Adrenal gland (tissue), 12 donors: ENCODE measurements around the gene TRAF1. TPM values are rescaled to one million over a fixed set of nuclear protein-coding genes. Genes with fewer than 3 reads are reported as not detected.

Experiments
- DNase-seq, 7 donors: peaks; one replicate each; pipeline ENCODE4 v3.0.0-alpha.2; 2019 to 2020
- H3K27ac ChIP-seq, 5 donors: fragments of 200-600 bp; sonication (generic) in 4 of 5; 1 replicate in 3 of 5; 2 replicates in 2 of 5; pipeline versions ENCODE4 v1.5.1 to v1.8.0; 2016 to 2020; ENCODE audit warnings: mild to moderate bottlenecking in 1 of 5
- H3K27me3 ChIP-seq: fragments of 200-600 bp; 2 replicates; pipeline ENCODE4 v1.8.0; 2021
- H3K36me3 ChIP-seq, 2 donors: fragments of 200-600 bp; replicated peaks in 1 of 2; 1 replicate in 1 of 2; 2 replicates in 1 of 2; pipeline versions ENCODE4 v1.5.1 to v1.8.0; 2018 to 2022
- H3K4me1 ChIP-seq, 2 donors: fragments of 200-600 bp; replicated peaks in 1 of 2; 1 replicate in 1 of 2; 2 replicates in 1 of 2; pipeline versions ENCODE4 v1.5.1 to v1.8.0; 2018 to 2021
- H3K4me3 ChIP-seq, 4 donors: fragments of 200-600 bp; sonication (generic) in 3 of 4; one replicate each; pipeline ENCODE4 v1.5.1; 2016 to 2018
- H3K9me3 ChIP-seq, 3 donors: fragments of 200-600 bp; sonication (generic) in 1 of 3; replicated peaks in 1 of 3; 1 replicate in 2 of 3; 2 replicates in 1 of 3; pipeline versions ENCODE4 v1.5.1 to v1.8.0; 2016 to 2021
- POLR2A ChIP-seq, 2 donors: fragments of 450-650 bp; IDR thresholded peaks; one replicate each; pipeline ENCODE4 v1.6.1; 2017; ENCODE audit warnings: antibody characterized with exemption in 2 of 2, mild to moderate bottlenecking in 2 of 2, moderate library complexity in 1 of 2
- WGBS, 4 donors: extraction: QIAGEN DNeasy Blood & Tissue Kit in 2 of 4; methylation state at CpG; one replicate each; pipeline versions ENCODE4 v1.1.5 to v1.1.7; 2013 to 2017; 5-methylcytosine and 5-hydroxymethylcytosine counted together
- intact Hi-C, 2 donors: fragments of 100-400 bp; cut with DNase I; formaldehyde crosslinking; loops; one replicate each; pipeline versions ENCODE4 v1.14.1 to v1.15.0; 2022 to 2023
- polyA plus RNA-seq, 3 donors: library from polyadenylated mRNA; stranded (reverse); fragments of 200-250 nt in 2 of 3; fragments of 350-450 nt in 1 of 3; fragmentation: Illumina TruSeq in 1 of 3; extraction: RNeasy Lipid Tissue Mini Kit (QIAGEN cat#74804) in 1 of 3; gene quantifications; one replicate each; pipeline ENCODE4 v1.2.3, GENCODE V29; 2013 to 2014
- total RNA-seq, 9 donors: library from RNA; depleted of rRNA in 4 of 9; stranded (reverse); fragments of >200 nt in 4 of 9; fragments of 120-200 nt in 1 of 9; fragmentation: NEBNext Ultra II Directional in 1 of 9; extraction: Animal tissue kit (Norgen Biotek cat#: 25700) in 1 of 9; gene quantifications; one replicate each; pipeline versions ENCODE4 v1.1.0 to v1.2.4, GENCODE V29; 2013 to 2023
- TF ChIP-seq, protein P1 (sequence below), 6 experiments: fragments of 450-650 bp in 4 of 6; fragments of 200-600 bp in 2 of 6; sonication (generic) in 1 of 6; IDR thresholded peaks; 1 replicate in 5 of 6; 2 replicates in 1 of 6; pipeline versions ENCODE4 v1.5.1 to v1.8.0; 2016 to 2021; ENCODE audit warnings: antibody characterized with exemption in 6 of 6, mild to moderate bottlenecking in 2 of 6, moderate library complexity in 1 of 6
- donor health status: healthy with polysubstance abuse.
- donor health status: Bipolar disorder and iron deficiency.
- donor health status: DM: yes; HTN: yes; CAD: no.
- donor health status: DM: no; HTN: no; CAD: no.
- donor health status: DM: no; HTN: no; CAD: no.
- donor health status: DM: yes; HTN: yes; CAD: no.

The TRAF1 gene
- total and polyA plus RNA-seq, 12 donors: 1.6 to 42.7 (median 7.0) TPM

DNA sequence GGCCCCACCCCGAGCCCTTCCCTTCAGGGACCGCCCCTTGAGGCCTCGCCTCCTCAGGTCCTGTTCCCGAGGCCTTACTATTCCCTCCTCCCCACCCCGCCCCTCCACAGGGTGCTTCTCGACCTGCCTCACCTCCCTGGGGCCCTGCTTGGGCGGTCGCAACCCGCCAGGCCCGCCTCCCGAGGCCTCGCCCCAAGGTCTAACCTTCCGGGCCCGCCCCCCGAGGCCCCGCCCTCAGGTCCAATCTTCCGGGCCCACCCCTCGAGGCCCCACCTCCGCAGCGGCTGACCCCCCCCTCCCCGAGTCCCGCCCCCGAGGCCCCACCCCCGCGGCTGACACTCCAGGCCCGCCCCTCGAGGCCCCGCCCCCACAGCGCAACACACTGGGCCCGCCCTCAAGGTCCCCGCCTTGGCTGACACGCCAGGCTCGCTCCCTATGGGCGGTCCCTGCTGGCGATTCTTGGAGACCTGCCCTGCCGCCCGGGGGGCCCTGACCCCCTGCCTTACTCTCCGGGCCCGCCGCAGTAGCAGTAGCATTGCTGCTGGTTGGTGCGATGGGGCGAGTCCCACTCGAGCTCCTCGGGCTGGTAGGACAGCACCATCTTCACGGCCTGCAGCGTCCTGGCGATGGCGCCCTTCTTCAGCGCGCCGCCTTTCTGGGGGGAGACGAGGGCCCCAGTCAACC is 57.8 kb downstream of the TRAF1 start:
- WGBS, 4 donors: 0 to 4% (median 2%) methylated on average over 5 to 52 of the region's 52 CpGs
- intact Hi-C loops: no loop called here
- DNase-seq: peak; percentile 98 to 100 (median 99)
- peaks cover 0 to 15% of the 10 kb centered on the region in 2 donors for H3K4me1 ChIP-seq
- H3K27ac ChIP-seq: peak overlapping the region; percentile 24 to 90 (median 84)
- peak; percentile 65 to 66 for TF ChIP-seq POLR2A (IDR thresholded peaks at IDR 0.05)
- TF ChIP-seq, protein P1, sequence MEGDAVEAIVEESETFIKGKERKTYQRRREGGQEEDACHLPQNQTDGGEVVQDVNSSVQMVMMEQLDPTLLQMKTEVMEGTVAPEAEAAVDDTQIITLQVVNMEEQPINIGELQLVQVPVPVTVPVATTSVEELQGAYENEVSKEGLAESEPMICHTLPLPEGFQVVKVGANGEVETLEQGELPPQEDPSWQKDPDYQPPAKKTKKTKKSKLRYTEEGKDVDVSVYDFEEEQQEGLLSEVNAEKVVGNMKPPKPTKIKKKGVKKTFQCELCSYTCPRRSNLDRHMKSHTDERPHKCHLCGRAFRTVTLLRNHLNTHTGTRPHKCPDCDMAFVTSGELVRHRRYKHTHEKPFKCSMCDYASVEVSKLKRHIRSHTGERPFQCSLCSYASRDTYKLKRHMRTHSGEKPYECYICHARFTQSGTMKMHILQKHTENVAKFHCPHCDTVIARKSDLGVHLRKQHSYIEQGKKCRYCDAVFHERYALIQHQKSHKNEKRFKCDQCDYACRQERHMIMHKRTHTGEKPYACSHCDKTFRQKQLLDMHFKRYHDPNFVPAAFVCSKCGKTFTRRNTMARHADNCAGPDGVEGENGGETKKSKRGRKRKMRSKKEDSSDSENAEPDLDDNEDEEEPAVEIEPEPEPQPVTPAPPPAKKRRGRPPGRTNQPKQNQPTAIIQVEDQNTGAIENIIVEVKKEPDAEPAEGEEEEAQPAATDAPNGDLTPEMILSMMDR (IDR thresholded peaks at IDR 0.05): peak in 5 of 6 experiments; percentile 27 to 59 (median 47)
- H3K4me3 ChIP-seq: peak overlapping the region in 3 of 4 donors; percentile 28 to 68 (median 45)
- H3K9me3 ChIP-seq: no peaks in the 10 kb centered on the region
- H3K27me3 ChIP-seq: no peaks in the 10 kb centered on the region
- H3K36me3 ChIP-seq: peaks cover 0 to 20% of the 10 kb centered on the region in 2 donors

DNA sequence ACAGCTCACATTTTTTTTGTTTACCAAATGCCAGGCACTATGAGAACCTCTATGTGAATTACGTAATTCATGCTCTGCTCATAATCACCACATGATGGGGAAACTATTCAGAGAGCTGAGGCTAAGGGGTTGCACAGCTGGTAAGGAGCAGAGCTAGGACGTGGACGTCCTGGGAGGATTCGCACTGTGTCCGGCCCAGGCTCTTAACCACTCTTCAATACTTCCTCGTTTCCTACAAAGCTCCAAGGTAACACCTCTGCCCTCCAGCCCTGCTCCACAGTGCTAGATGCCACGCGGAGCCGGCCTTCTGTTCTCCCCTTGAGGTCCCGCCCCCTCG is 58.3 kb downstream of the TRAF1 start:
- DNase-seq: no peak
- TF ChIP-seq POLR2A (IDR thresholded peaks at IDR 0.05): peak in 1 of 2 donors; percentile 21
- TF ChIP-seq, protein P1 (IDR thresholded peaks at IDR 0.05): peak in 2 of 6 experiments; percentile 12 to 23
- Histone ChIP-seq H3K9me3 (no peaks in the 10 kb centered on the region), H3K4me1 (peaks cover 0 to 15% of the 10 kb centered on the region in 2 donors), H3K27ac (peak overlapping the region in 4 of 5 donors; percentile 39 to 90 (median 72)), H3K27me3 (no peaks in the 10 kb centered on the region), H3K4me3 (peak overlapping the region in 1 of 4 donors; percentile 68), H3K36me3 (peaks cover 0 to 25% of the 10 kb centered on the region in 2 donors)
- WGBS, 4 donors: 9 to 18% (median 12%) methylated on average over 10 to 11 of the region's 11 CpGs
- intact Hi-C loops: no loop called here

DNA sequence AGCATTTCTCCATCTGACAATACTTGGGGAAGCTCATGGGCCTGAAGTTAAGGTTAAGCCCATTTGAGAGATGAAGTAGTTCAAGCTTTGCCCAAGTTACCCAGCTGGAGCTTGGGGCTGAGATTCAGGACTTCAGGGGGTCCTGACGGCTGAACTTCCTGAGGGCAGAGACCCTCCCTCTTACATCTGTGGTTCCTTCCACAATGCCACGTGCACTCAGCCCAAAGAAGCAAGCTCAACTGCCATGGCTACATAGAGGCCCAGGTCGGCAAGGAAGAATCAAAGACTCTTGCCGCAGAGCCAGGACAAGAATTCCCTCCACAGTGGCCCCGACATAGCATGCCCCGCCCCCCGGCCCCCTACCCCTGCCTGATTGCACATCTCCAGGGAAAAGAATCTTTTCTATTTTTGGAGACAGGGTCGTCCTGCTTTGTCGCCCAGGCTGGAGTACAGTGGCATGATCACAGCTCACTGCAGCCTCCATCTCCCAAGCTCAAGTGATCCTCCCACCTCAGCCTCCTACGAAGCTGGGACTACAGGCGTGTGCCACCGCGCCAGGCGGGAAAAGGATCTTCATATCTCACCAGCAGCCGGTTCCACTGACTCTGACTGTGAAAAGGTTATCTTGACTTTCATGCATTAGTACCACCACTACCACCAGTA is 58.8 kb downstream of the TRAF1 start:
- Histone ChIP-seq H3K27ac (peak overlapping the region in 3 of 5 donors; percentile 58 to 90 (median 86)), H3K27me3 (no peaks in the 10 kb centered on the region), H3K36me3 (peaks cover 0 to 22% of the 10 kb centered on the region in 2 donors), H3K4me1 (peaks cover 0 to 15% of the 10 kb centered on the region in 2 donors), H3K9me3 (no peaks in the 10 kb centered on the region), H3K4me3 (peak overlapping the region in 1 of 4 donors; percentile 68)
- no peak for DNase-seq
- no peak for TF ChIP-seq POLR2A (IDR thresholded peaks at IDR 0.05)
- TF ChIP-seq, protein P1 (IDR thresholded peaks at IDR 0.05): no peak
- intact Hi-C loops: no loop called here
- WGBS, 4 donors: 86 to 95% (median 92%) methylated on average over 14 to 15 of the region's 15 CpGs

DNA sequence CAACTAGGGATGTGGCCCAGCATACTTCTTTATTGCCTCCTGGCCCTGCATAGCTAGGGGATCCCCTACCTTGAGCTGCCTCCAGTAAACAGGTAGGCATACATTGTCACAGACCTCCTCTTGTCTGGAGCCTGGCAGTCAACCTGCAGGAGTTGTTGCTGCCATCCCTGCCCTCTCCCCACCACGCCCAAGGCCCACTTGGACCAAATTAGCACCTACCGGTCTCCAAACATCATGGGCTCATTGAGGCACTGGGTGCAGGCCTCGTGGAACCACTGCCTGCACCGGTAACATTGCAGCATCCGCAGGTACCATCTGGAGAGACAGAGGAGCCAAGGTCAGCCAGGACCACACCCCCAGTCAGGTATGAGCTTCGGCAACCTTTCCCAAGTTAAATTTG is 59.9 kb downstream of the TRAF1 start:
- peaks cover 0 to 25% of the 10 kb centered on the region in 2 donors for H3K36me3 ChIP-seq

More for the DNA sequence above, 59.9 kb downstream of the TRAF1 start:
- intact Hi-C loops: no loop called here
- TF ChIP-seq, protein P1 (IDR thresholded peaks at IDR 0.05): no peak
- no peak for TF ChIP-seq POLR2A (IDR thresholded peaks at IDR 0.05)
- Histone ChIP-seq H3K4me1 (peaks cover 0 to 15% of the 10 kb centered on the region in 2 donors), H3K27me3 (no peaks in the 10 kb centered on the region), H3K27ac (no peak overlapping the region), H3K9me3 (no peaks in the 10 kb centered on the region), H3K4me3 (no peak overlapping the region)
- DNase-seq: no peak
- WGBS, 4 donors: 91 to 100% (median 95%) methylated on average over 1 to 6 of the region's 6 CpGs
